ENCODE measurements around the gene GLRB.

DNA sequence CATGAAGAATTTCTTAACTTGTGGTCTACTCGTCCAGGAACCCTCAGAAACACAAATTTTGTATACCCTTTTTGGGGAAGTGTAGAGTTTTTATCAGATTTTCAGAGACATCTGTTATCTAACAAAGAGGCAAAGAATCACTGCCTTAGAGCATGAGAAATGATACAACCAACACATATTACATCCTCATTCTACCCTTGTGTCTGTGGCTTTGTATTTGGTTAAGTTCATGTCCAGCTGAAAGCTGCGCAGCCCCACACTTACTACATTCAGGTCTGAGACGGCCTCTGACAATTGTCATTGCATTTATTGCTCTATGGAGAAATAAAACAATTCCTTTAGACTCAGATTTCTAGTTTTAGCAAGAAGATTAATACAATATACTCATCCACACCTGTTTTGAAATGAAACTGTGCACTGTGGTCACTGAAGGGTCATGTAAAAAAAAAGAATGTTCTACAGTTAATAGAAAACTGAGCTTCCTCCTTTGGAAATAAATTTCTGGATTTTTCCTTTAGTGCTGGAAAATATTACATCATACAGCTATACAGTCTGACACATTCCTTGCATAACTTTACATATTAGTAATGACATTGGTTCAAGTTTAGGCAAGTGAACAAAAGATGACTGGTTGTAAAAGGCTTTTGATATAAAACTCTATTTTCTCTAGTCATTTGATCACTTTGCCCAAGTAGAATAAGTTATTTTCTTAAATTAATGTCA is 39.8 kb downstream of the GLRB start:
- TF ChIP-seq, protein P1, sequence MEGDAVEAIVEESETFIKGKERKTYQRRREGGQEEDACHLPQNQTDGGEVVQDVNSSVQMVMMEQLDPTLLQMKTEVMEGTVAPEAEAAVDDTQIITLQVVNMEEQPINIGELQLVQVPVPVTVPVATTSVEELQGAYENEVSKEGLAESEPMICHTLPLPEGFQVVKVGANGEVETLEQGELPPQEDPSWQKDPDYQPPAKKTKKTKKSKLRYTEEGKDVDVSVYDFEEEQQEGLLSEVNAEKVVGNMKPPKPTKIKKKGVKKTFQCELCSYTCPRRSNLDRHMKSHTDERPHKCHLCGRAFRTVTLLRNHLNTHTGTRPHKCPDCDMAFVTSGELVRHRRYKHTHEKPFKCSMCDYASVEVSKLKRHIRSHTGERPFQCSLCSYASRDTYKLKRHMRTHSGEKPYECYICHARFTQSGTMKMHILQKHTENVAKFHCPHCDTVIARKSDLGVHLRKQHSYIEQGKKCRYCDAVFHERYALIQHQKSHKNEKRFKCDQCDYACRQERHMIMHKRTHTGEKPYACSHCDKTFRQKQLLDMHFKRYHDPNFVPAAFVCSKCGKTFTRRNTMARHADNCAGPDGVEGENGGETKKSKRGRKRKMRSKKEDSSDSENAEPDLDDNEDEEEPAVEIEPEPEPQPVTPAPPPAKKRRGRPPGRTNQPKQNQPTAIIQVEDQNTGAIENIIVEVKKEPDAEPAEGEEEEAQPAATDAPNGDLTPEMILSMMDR (IDR thresholded peaks at IDR 0.05) = no peak
- no peak for TF ChIP-seq ZFX (IDR thresholded peaks at IDR 0.05; ENCODE audit: borderline replicate concordance)

All from 22Rv1 (cell line).